Thoracic aorta (tissue), 2 donors: ENCODE data around the gene HSPB7. TPM values are rescaled to one million over a fixed set of nuclear protein-coding genes. Genes with fewer than 3 reads are reported as not detected.
"Not testable (repeated sequence)": the region's sequence is repeated elsewhere in the genome, so short reads cannot be mapped to it uniquely, and the experiment has no call there.

Experiments used
- ATAC-seq: fragments of 150-250 bp; one replicate; pipeline ENCODE4 v1.8.0; 2017; ENCODE audit warnings: low read depth; ENCODE audit not compliant: insufficient number of reproducible peaks, low FRiP score
- DNase-seq: peaks from one replicate; pipeline ENCODE4 v3.0.0-alpha.2; 2020; ENCODE audit warnings: low spot score
- H3K27ac ChIP-seq, 2 donors: fragments of 200-600 bp; sonication (generic); 1 replicate in 1 of 2; 2 replicates in 1 of 2; pipeline ENCODE4 v1.5.1; 2016; ENCODE audit warnings: mild to moderate bottlenecking in 2 of 2, moderate library complexity in 2 of 2
- H3K27me3 ChIP-seq: fragments of 200-600 bp; sonication (generic); replicated peaks from 2 replicates; pipeline ENCODE4 v1.6.0; 2016; ENCODE audit warnings: mild to moderate bottlenecking; ENCODE audit not compliant: insufficient read depth
- H3K36me3 ChIP-seq: fragments of 200-600 bp; sonication (generic); one replicate; pipeline ENCODE4 v1.5.1; 2016
- H3K4me1 ChIP-seq, 2 donors: fragments of 200-600 bp; sonication (generic); 1 replicate in 1 of 2; 2 replicates in 1 of 2; pipeline versions ENCODE4 v1.5.1 to v1.6.0; 2016; ENCODE audit warnings: low read depth in 2 of 2, mild to moderate bottlenecking in 1 of 2; ENCODE audit not compliant: control insufficient read depth in 1 of 2
- H3K4me3 ChIP-seq: fragments of 200-600 bp; sonication (generic); 2 replicates; pipeline ENCODE4 v1.5.1; 2016; ENCODE audit warnings: mild to moderate bottlenecking
- H3K9me3 ChIP-seq: fragments of 200-600 bp; sonication (generic); 2 replicates; pipeline ENCODE4 v1.5.1; 2016
- total RNA-seq, 2 donors: library from RNA; depleted of rRNA; stranded (reverse); fragments of >200 nt; gene quantifications; one replicate each; pipeline versions ENCODE4 v1.1.0 to v1.2.3, GENCODE V29; 2016
- TF ChIP-seq, protein P1 (sequence below): fragments of 200-600 bp; sonication (generic); IDR thresholded peaks from one replicate; pipeline ENCODE4 v1.5.1; 2019; ENCODE audit warnings: antibody characterized with exemption

The HSPB7 gene
- total RNA-seq, 2 donors from 2014 or later: 223 to 430 TPM

DNA sequence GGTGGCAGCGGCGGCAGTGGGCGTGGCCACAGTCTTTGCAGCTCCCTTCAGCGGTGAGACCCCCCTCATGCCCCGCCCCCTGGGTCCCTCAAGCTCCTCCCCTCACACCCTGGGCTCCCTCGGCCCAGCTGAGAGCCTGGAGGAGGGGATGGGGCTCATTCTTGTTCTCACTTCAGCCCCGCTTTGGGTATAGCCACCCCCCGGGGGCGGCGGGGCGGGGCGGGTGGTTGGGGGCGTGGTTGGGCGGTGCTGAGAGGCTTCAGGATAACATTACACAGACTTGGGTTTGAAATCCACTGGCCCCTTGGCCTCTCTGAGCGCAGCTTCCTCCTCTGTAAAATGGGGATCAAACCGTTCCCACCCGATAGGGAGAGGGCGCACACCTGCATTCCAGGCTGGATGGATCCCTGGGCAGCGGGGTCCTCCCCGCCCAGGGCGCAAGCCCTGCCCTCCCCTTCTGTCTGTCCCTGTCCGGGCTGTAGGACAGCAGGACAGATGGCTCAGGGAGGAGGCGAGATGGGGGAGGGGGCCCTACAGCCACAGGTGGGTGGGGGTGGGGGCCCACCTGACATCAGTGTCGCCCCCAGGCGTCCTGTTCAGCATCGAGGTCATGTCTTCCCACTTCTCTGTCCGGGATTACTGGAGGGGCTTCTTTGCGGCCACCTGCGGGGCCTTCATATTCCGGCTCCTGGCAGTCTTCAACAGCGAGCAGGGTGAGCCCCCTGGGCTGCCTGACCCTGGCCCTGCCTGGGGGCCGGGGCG lies 9.1 kb upstream of the HSPB7 start:
- DNase-seq (no peak), ATAC-seq (no peak)
- Histone ChIP-seq H3K9me3 (no peaks in the 10 kb centered on the region), H3K36me3 (no peaks in the 10 kb centered on the region), H3K27me3 (no peaks in the 10 kb centered on the region), H3K27ac (no peak overlapping the region), H3K4me3 (peak overlapping the region; percentile 46), H3K4me1 (peaks cover 8% of the 10 kb centered on the region in 2 donors)
- TF ChIP-seq, protein P1, sequence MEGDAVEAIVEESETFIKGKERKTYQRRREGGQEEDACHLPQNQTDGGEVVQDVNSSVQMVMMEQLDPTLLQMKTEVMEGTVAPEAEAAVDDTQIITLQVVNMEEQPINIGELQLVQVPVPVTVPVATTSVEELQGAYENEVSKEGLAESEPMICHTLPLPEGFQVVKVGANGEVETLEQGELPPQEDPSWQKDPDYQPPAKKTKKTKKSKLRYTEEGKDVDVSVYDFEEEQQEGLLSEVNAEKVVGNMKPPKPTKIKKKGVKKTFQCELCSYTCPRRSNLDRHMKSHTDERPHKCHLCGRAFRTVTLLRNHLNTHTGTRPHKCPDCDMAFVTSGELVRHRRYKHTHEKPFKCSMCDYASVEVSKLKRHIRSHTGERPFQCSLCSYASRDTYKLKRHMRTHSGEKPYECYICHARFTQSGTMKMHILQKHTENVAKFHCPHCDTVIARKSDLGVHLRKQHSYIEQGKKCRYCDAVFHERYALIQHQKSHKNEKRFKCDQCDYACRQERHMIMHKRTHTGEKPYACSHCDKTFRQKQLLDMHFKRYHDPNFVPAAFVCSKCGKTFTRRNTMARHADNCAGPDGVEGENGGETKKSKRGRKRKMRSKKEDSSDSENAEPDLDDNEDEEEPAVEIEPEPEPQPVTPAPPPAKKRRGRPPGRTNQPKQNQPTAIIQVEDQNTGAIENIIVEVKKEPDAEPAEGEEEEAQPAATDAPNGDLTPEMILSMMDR: no peak

DNA sequence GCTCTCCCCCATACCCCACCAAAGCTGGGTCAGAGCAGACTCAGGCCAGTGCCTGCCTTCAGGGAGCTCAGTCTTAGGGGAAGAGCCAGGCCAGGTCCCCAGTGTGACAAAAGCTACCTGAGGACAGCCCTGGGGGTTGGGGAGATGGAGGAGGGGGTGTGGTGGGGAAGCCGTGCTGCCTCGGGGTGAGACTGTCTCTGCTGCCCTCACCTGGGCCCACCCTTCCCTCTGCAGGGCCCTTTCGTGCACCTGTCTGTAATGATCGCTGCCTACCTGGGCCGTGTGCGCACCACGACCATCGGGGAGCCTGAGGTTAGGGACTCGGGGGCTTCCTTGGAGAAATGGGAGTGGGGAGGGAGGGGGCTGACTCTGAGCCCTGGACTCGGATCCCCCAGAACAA lies 8.5 kb upstream of the HSPB7 start:
- not testable (repeated sequence) for ATAC-seq, H3K9me3 ChIP-seq, H3K36me3 ChIP-seq, H3K27ac ChIP-seq, H3K4me1 ChIP-seq, DNase-seq, H3K27me3 ChIP-seq, H3K4me3 ChIP-seq

DNA sequence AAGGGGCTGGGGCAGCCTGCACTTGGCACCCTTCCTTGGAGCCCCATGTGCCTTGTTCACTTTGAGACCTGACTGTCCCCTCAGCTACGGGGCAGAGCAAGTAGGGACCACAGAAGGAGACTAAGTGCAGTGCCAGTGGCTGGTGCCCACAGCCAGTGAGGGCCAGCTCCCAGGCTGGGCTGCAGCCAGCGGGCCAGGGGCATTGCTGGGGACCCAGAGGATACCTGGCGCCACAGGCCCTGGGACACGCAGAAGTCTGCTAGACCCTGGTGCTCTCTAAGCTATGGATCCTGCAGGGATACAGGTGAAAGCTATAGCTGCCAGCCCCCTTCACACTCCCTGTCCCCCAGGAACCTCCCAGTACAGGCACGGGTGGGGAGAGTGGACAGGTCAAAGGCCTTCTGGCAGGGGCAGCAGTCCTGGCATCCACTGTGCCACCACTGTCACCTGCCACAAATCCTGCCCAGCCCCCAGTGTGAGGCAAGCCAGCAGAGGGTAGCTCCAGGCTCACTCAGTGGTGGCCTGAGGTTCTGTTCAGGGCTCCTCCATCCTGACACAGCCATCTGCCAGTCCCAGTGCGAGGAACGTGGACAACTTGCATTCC lies 5.3 kb upstream of the HSPB7 start:
- H3K9me3 ChIP-seq: no peaks in the 10 kb centered on the region
- ATAC-seq (no peak), DNase-seq (no peak)
- no peak overlapping the region for H3K4me3 ChIP-seq
- H3K4me1 ChIP-seq: peaks cover 23 to 33% of the 10 kb centered on the region in 2 donors
- no peaks in the 10 kb centered on the region for H3K27me3 ChIP-seq
- TF ChIP-seq, protein P1: no peak
- no peaks in the 10 kb centered on the region for H3K36me3 ChIP-seq
- no peak overlapping the region for H3K27ac ChIP-seq

DNA sequence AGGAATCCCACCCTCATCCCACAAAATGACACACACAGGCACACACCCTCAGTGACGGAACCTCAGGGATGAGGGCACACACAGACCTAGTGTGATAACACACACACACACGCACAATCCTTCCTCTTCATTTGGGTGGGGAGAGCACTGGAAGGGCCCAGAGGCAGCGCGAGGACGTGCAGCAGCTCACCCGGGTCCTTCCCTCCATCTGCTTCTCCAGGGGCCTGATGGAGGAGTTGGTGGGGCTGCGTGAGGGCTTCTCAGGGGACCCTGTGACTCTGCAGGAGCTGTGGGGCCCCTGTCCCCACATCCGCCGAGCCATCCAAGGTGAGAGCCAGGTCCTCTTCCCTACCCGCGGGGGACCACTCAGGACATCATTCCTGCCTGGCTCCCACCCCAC lies 4.5 kb upstream of the HSPB7 start:
- H3K27ac ChIP-seq: no peak overlapping the region
- ATAC-seq: no peak

DNA sequence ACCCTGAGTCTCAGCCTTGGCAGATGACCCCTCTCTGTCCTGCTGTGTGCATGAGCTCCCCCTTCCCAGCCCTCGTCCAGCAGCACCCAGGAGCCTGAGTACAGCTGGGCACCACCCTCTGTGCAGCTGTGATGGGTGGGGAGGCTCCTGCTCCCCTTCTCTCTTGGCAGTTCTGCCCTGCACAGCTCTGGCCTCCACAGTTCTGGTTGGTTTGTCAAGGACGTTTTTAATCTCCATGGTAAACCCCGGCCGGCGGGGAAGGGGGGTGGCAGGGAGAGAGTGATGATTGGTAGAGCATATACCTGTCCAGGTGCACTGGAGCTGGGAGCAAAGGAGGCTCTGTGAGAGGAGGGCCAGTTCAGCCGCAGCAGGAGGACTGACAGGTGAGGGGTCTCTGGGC lies 3.8 kb upstream of the HSPB7 start, which contains the start of gene CLCNKA:
CLCNKA (plus strand) TSS at position 356 of the 400 bp plus-strand sequence. CDS start 584 bp downstream, outside the sequence.
- TF ChIP-seq, protein P1: no peak
- DNase-seq (no peak), ATAC-seq (no peak)
- Histone ChIP-seq H3K27me3 (no peaks in the 10 kb centered on the region), H3K27ac (peak within 1 kb of the TSS; percentile 15 to 100), H3K9me3 (no peaks in the 10 kb centered on the region), H3K4me1 (peaks cover 16 to 34% of the 10 kb centered on the region in 2 donors), H3K36me3 (no peaks in the 10 kb centered on the region), H3K4me3 (no peak within 1 kb of the TSS)

More for the DNA sequence above, 4.5 kb upstream of the HSPB7 start:
- no peak for DNase-seq
- H3K27me3 ChIP-seq: no peaks in the 10 kb centered on the region
- TF ChIP-seq, protein P1: no peak
- peaks cover 23 to 34% of the 10 kb centered on the region in 2 donors for H3K4me1 ChIP-seq
- H3K4me3 ChIP-seq: no peak overlapping the region
- H3K9me3 ChIP-seq: no peaks in the 10 kb centered on the region
- no peaks in the 10 kb centered on the region for H3K36me3 ChIP-seq

DNA sequence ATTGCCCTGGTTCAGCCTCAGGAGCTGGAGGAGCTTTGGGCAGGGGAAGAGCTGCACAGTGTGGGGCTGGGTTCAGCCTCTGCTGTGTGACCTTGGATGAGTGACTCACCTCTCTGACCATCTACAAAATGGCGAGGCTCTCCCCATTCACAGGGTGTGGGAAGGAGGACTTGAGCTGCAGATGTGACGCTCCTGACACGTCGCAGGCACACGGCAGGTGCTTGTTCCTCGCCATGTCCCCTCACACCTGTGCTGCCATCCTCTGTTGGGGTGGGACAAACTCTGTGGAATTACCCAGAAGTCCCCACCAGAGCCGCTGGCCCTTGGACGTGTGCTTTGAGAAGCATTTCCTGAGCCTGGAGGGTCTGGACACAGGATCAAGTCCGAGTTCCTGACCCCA lies 3.0 kb upstream of the HSPB7 start:
- peaks cover 15 to 39% of the 10 kb centered on the region in 2 donors for H3K4me1 ChIP-seq
- peak overlapping the region; percentile 97 to 100 for H3K27ac ChIP-seq
- not testable (repeated sequence) for H3K4me3 ChIP-seq, DNase-seq, H3K27me3 ChIP-seq, H3K9me3 ChIP-seq, ATAC-seq, H3K36me3 ChIP-seq
